Endodermal cell (in vitro differentiated cells): ENCODE data around the gene SAMD14. TPM values are rescaled to one million over a fixed set of nuclear protein-coding genes. Genes with fewer than 3 reads are reported as not detected.

Source experiments
- DNase-seq: peaks from one replicate; pipeline ENCODE4 v3.0.0-alpha.2; 2017
- H3K27ac ChIP-seq: 2 replicates; pipeline ENCODE4 v1.5.1; 2013; ENCODE audit warnings: mild to moderate bottlenecking, low read depth, low read length, moderate library complexity
- H3K27me3 ChIP-seq: 2 replicates; pipeline ENCODE4 v1.6.1; 2013; ENCODE audit warnings: mild to moderate bottlenecking, low read length, moderate library complexity; ENCODE audit not compliant: insufficient read depth, control insufficient read depth, poor library complexity, severe bottlenecking
- H3K36me3 ChIP-seq: 2 replicates; pipeline ENCODE4 v1.7.0; 2013; ENCODE audit warnings: mild to moderate bottlenecking, low read length, moderate library complexity; ENCODE audit not compliant: control insufficient read depth, insufficient read depth
- H3K4me1 ChIP-seq: one replicate; pipeline ENCODE4 v1.7.0; 2013; ENCODE audit warnings: low read length; ENCODE audit not compliant: control insufficient read depth, insufficient read depth
- H3K4me3 ChIP-seq: 2 replicates; pipeline ENCODE4 v1.5.1; 2013; ENCODE audit warnings: mild to moderate bottlenecking, low read length, moderate library complexity
- H3K9ac ChIP-seq: 2 replicates; pipeline ENCODE4 v1.6.1; 2013; ENCODE audit warnings: mild to moderate bottlenecking, low read length, moderate library complexity; ENCODE audit not compliant: poor library complexity, severe bottlenecking; ENCODE audit errors: extremely low read depth
- H3K9me3 ChIP-seq: 2 replicates; pipeline ENCODE4 v1.6.1; 2013; ENCODE audit warnings: mild to moderate bottlenecking, low read length, moderate library complexity; ENCODE audit not compliant: control insufficient read depth
- H3K27ac Mint-ChIP-seq: 2 replicates; pipeline ENCODE4 v1.8.0; 2020; ENCODE audit warnings: mixed read lengths
- H3K27me3 Mint-ChIP-seq: 2 replicates; pipeline ENCODE4 v1.8.0; 2021; ENCODE audit warnings: mild to moderate bottlenecking, mixed read lengths; ENCODE audit not compliant: insufficient read depth
- H3K36me3 Mint-ChIP-seq: 2 replicates; pipeline ENCODE4 v1.8.0; 2020; ENCODE audit warnings: low read depth, mixed read lengths
- H3K4me1 Mint-ChIP-seq: 2 replicates; pipeline ENCODE4 v1.8.0; 2020; ENCODE audit warnings: mixed read lengths
- H3K4me3 Mint-ChIP-seq: 2 replicates; pipeline ENCODE4 v1.8.0; 2020; ENCODE audit warnings: mild to moderate bottlenecking, moderate library complexity, mixed read lengths
- H3K9me3 Mint-ChIP-seq: 2 replicates; pipeline ENCODE4 v1.8.0; 2020; ENCODE audit warnings: mild to moderate bottlenecking, mixed read lengths
- CTCF ChIP-seq: fragments of 200-600 bp; sonication (generic); conservative IDR thresholded peaks from 2 replicates; pipeline ENCODE4 v1.5.0; 2021; ENCODE audit warnings: antibody characterized with exemption, mild to moderate bottlenecking
- WGBS, 2 experiments: methylation state at CpG; one replicate each; pipeline versions ENCODE4 v1.1.5 to v1.1.7; 2013; ENCODE audit warnings: missing lambda C conversion rate in 2 of 2, mixed read lengths in 1 of 2; ENCODE audit not compliant: insufficient coverage in 1 of 2, insufficient read length in 1 of 2; 5-methylcytosine and 5-hydroxymethylcytosine counted together
- total RNA-seq, 2 donors: library from RNA; stranded (reverse); fragmentation: NEBNext Ultra II Directional in 1 of 2; extraction: Animal tissue kit (Norgen Biotek cat#: 25700) in 1 of 2; gene quantifications; 2 replicates in 1 of 2; 3 replicates in 1 of 2; pipeline ENCODE4 v1.2.1, GENCODE V29; 2021

The SAMD14 gene
- total RNA-seq, 2 donors from 2014 or later = 9.5 to 23.2 TPM

- no peak overlapping the region for H3K4me3 Mint-ChIP-seq
- Histone ChIP-seq H3K27me3 (no peaks in the 10 kb centered on the region), H3K9ac (no peak overlapping the region), H3K27ac (no peak overlapping the region), H3K36me3 (peaks cover 5% of the 10 kb centered on the region), H3K4me3 (no peak overlapping the region), H3K9me3 (no peaks in the 10 kb centered on the region), H3K4me1 (peaks cover 13% of the 10 kb centered on the region)
- peaks cover 14% of the 10 kb centered on the region for H3K4me1 Mint-ChIP-seq
- no peak for TF ChIP-seq CTCF
- 93 to 94% methylated on average over 3 to 4 of the region's 4 CpGs for WGBS, 2 experiments
- H3K27ac Mint-ChIP-seq = no peak overlapping the region
- H3K27me3 Mint-ChIP-seq = peaks cover 14% of the 10 kb centered on the region
- no peaks in the 10 kb centered on the region for H3K9me3 Mint-ChIP-seq
- DNase-seq = no peak
- peaks cover 1% of the 10 kb centered on the region for H3K36me3 Mint-ChIP-seq
Measured at GRCh38 chr17:50114401-50114800, 15.6 kb downstream of the SAMD14 start.

GRCh38 chr17:50113624-50114320 is 16.2 kb downstream of the SAMD14 start:
- Mint-ChIP-seq H3K36me3 (peaks cover 1% of the 10 kb centered on the region), H3K27ac (no peak overlapping the region), H3K27me3 (peaks cover 7% of the 10 kb centered on the region), H3K4me1 (peaks cover 14% of the 10 kb centered on the region), H3K4me3 (no peak overlapping the region), H3K9me3 (no peaks in the 10 kb centered on the region)
- H3K27ac ChIP-seq = no peak overlapping the region
- no peak overlapping the region for H3K9ac ChIP-seq
- no peak overlapping the region for H3K4me3 ChIP-seq
- TF ChIP-seq CTCF = no peak
- peaks cover 5% of the 10 kb centered on the region for H3K36me3 ChIP-seq
- H3K27me3 ChIP-seq = no peaks in the 10 kb centered on the region
- DNase-seq = no peak
- H3K9me3 ChIP-seq = no peaks in the 10 kb centered on the region
- H3K4me1 ChIP-seq = peaks cover 13% of the 10 kb centered on the region
- 97 to 98% methylated on average over 5 to 7 of the region's 7 CpGs for whole genome bisulfite sequencing, 2 experiments

DNA sequence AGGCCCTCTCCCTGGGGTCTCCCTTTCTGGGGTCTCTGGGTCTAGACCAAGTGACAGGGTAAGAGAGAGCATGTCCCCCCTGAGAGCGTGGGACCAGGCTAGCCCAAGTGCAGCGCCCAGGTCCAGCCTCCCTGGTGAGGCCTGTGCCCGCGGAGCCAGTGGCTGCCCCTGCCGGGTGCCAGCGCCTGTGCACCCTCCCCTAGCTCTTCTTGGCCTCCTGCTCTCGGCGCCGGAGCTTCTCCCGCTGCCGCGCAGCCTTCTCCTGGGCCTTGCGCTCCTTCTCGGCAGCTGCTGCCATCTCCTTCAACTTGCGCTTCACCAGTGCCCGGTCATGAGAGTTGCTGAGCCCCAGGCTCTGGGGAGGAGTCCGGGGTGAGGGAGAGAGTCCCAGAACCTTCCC is 17.3 kb downstream of the SAMD14 start:
- TF ChIP-seq CTCF = no peak
- no peak overlapping the region for H3K27ac ChIP-seq

More for the DNA sequence above, 17.3 kb downstream of the SAMD14 start:
- Histone ChIP-seq H3K27me3 (no peaks in the 10 kb centered on the region), H3K4me3 (no peak overlapping the region), H3K36me3 (peaks cover 5% of the 10 kb centered on the region), H3K4me1 (peaks cover 12% of the 10 kb centered on the region), H3K9ac (no peak overlapping the region), H3K9me3 (no peaks in the 10 kb centered on the region)
- H3K9me3 Mint-ChIP-seq = no peaks in the 10 kb centered on the region
- H3K4me1 Mint-ChIP-seq = peaks cover 14% of the 10 kb centered on the region
- 93 to 100% methylated on average over 10 to 17 of the region's 17 CpGs for WGBS, 2 experiments
- no peak overlapping the region for H3K4me3 Mint-ChIP-seq
- peak overlapping the region; percentile 48 for H3K27ac Mint-ChIP-seq
- H3K27me3 Mint-ChIP-seq = no peaks in the 10 kb centered on the region
- peaks cover 1% of the 10 kb centered on the region for H3K36me3 Mint-ChIP-seq
- DNase-seq = no peak
